Heart left ventricle (tissue), 16 donors: ENCODE results near the gene GNS. TPM values are rescaled to one million over a fixed set of nuclear protein-coding genes. Genes with fewer than 3 reads are reported as not detected.
"Not testable (repeated sequence)": the region's sequence is repeated elsewhere in the genome, so short reads cannot be mapped to it uniquely, and the experiment has no call there.

Source experiments
- ATAC-seq, 4 donors: fragments of 200-7000 bp; cut with Tn5 transposase; one replicate each; pipeline ENCODE4 v1.9.1; 2020 to 2022; ENCODE audit warnings: moderate library complexity in 4 of 4, mild to moderate bottlenecking in 3 of 4, moderate number of reproducible peaks in 1 of 4
- DNase-seq, 5 donors: peaks; one replicate each; pipeline ENCODE4 v3.0.0-alpha.2; 2020
- H3K27ac ChIP-seq, 12 donors: fragments of 200-600 bp; sonication (generic) in 4 of 12; one replicate each; pipeline versions ENCODE4 v1.5.0 to v1.8.0; 2016 to 2022; ENCODE audit warnings: mild to moderate bottlenecking in 2 of 12
- H3K27me3 ChIP-seq, 9 donors: fragments of 200-600 bp; sonication (generic) in 2 of 9; one replicate each; pipeline versions ENCODE4 v1.5.1 to v1.8.0; 2016 to 2022; ENCODE audit warnings: mild to moderate bottlenecking in 3 of 9
- H3K36me3 ChIP-seq, 9 donors: fragments of 200-600 bp; sonication (generic) in 2 of 9; one replicate each; pipeline versions ENCODE4 v1.5.0 to v1.8.0; 2018 to 2022; ENCODE audit warnings: mild to moderate bottlenecking in 2 of 9
- H3K4me1 ChIP-seq, 12 donors: fragments of 200-600 bp; sonication (generic) in 4 of 12; one replicate each; pipeline versions ENCODE4 v1.5.0 to v1.8.0; 2016 to 2022; ENCODE audit warnings: mild to moderate bottlenecking in 3 of 12
- H3K4me3 ChIP-seq, 12 donors: fragments of 200-600 bp; sonication (generic) in 4 of 12; one replicate each; pipeline versions ENCODE4 v1.5.0 to v1.8.0; 2017 to 2022; ENCODE audit warnings: mild to moderate bottlenecking in 9 of 12, moderate library complexity in 4 of 12
- H3K9me3 ChIP-seq, 12 donors: fragments of 200-600 bp; sonication (generic) in 4 of 12; one replicate each; pipeline versions ENCODE4 v1.5.0 to v1.8.0; 2016 to 2022; ENCODE audit warnings: mild to moderate bottlenecking in 1 of 12
- CTCF ChIP-seq, 12 donors: fragments of 200-600 bp; sonication (generic) in 4 of 12; IDR thresholded peaks; one replicate each; pipeline versions ENCODE4 v1.5.0 to v1.8.0; 2018 to 2022; ENCODE audit warnings: antibody characterized with exemption in 12 of 12, mild to moderate bottlenecking in 5 of 12
- POLR2A ChIP-seq, 2 donors: fragments of 450-650 bp; IDR thresholded peaks; one replicate each; pipeline ENCODE4 v1.6.1; 2017; ENCODE audit warnings: antibody characterized with exemption in 2 of 2, mild to moderate bottlenecking in 2 of 2, moderate library complexity in 2 of 2
- WGBS, 4 donors: extraction: QIAGEN DNeasy Blood & Tissue Kit in 2 of 4; methylation state at CpG; one replicate each; pipeline versions ENCODE4 v1.1.5 to v1.1.7; 2013 to 2018; 5-methylcytosine and 5-hydroxymethylcytosine counted together
- intact Hi-C, 10 donors: fragments of 100-400 bp; cut with DNase I; formaldehyde crosslinking; loops; one replicate each; pipeline versions ENCODE4 v1.11.1 to v1.14.2; 2022
- polyA plus RNA-seq, 2 donors: library from polyadenylated mRNA; stranded (reverse); fragments of 200-250 nt; gene quantifications; one replicate each; pipeline ENCODE4 v1.2.3, GENCODE V29; 2013
- total RNA-seq, 9 donors: library from RNA; depleted of rRNA in 2 of 9; stranded (reverse); fragments of >200 nt in 2 of 9; fragmentation: NEBNext Ultra II Directional in 3 of 9; extraction: Animal tissue kit (Norgen Biotek cat#: 25700) in 3 of 9; gene quantifications; one replicate each; pipeline versions ENCODE4 v1.1.0 to v1.2.4, GENCODE V29; 2016 to 2023
- donor health status: ischemic (EF 13 %, LVEDD 7.1; RV severe dilation, severe dysfunction).
- donor health status: healthy with polysubstance abuse.
- donor health status: DM: no; HTN: yes; CAD: no.
- donor health status: DM: no; HTN: no; CAD: no.
- donor health status: ischemic (EF 25% LVEDD 6.9; RV normal size, moderate dysfunction).
- donor health status: ischemic (EF 25% LVEDD 5.7; RV mildly dilated, moderate dysfunction).
- donor health status: healthy.
- donor health status: DM: yes; HTN: yes; CAD: no.
- donor health status: ischemic (EF 35%, LVEDD 5.7; RV mildly dilated, moderate dysfunction).
- donor health status: nonischemic (EF 11% LVEDD 7.7; RV severe dilation, severe dysfunction).
- donor health status: DM: yes; HTN: yes; CAD: no.
- donor health status: PGD.
- donor health status: ischemic (EF 29% LVEDD 5.4; RV normal size, mild dysfunction).
- donor health status: nonischemic (EF 23%, LVEDD 6.1; RV moderate dilation, normal function).

Gene GNS
- total and polyA plus RNA-seq, 11 donors, result 22.0 to 246 (median 115) TPM

- ATAC-seq, result peak in 2 of 4 donors; percentile 10 to 20
- TF ChIP-seq POLR2A (IDR thresholded peaks at IDR 0.05) (no peak), CTCF (IDR thresholded peaks at IDR 0.05) (no peak)
Measured at GRCh38 chr12:64694130-64695040, 64.8 kb downstream of the GNS start.

DNA sequence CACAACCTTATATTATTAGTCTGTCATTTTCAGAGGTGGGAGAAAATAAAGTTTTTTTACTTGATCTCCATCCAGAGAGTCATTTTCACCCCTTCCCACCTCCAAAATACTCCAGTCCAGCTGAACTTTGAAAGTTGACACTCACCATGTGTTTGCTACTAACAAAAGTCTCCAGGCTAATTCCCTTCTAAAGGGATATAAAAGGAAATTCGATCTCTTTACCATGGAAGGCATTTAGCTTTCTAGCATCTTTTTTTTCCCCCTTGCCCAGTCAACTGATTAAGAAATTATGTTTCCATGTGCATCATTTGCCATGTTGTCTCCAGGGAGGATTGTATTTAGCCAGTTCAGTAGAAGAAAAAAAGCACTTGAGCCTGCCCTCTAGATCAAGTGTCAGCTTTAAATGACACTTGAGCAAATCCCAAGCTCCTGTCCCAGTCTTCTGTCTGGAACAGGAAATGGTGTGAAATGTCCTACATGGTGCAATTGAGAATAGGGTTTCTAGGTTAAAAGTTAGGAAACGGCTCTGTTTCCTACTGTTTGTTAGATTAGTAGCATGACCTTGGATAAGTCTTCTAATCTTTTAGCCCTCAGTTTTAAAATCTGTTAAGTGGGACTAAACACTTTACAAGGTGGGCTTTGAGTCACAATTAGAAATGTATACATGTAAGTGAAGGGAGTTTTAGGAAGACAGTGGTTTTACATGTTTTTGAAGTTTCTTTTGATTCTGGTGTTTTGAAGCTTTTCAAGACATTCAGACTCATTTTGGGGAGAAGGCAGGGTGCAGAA is 67.2 kb downstream of the GNS start:
- no peaks in the 10 kb centered on the region for H3K27me3 ChIP-seq
- no peak for TF ChIP-seq CTCF (IDR thresholded peaks at IDR 0.05)
- no peak for TF ChIP-seq POLR2A (IDR thresholded peaks at IDR 0.05)
- peaks cover 0 to 50% (median 27%) of the 10 kb centered on the region in 12 donors for H3K4me1 ChIP-seq
- intact Hi-C loops, result loop anchor here in 2 of 10 donors (5.0 kb wide), 2 partner anchors 80 to 85 kb away; partner anchors contain the start of gene RASSF3 (in 1 of the 2)
- no peak overlapping the region for H3K4me3 ChIP-seq
- no peaks in the 10 kb centered on the region for H3K9me3 ChIP-seq
- WGBS, 4 donors, result 40 to 67% (median 52%) methylated on average over 2 of the region's 2 CpGs
- H3K27ac ChIP-seq, result peak overlapping the region in 2 of 12 donors; percentile 28 to 41
- peaks cover 0 to 62% (median 33%) of the 10 kb centered on the region in 9 donors for H3K36me3 ChIP-seq
- ATAC-seq (no peak), DNase-seq (no peak)

More at GRCh38 chr12:64694130-64695040, 64.8 kb downstream of the GNS start:
- intact Hi-C loops, result loop anchor here in 6 of 10 donors (5.0 kb wide), 3 partner anchors 82 to 127 kb away; partner anchors contain the start of gene RASSF3 (in 5 of the 6)
- H3K36me3 ChIP-seq, result peaks cover 0 to 65% (median 46%) of the 10 kb centered on the region in 9 donors
- no peaks in the 10 kb centered on the region for H3K9me3 ChIP-seq
- DNase-seq, result no peak
- peak overlapping the region in 2 of 12 donors; percentile 16 to 40 for H3K27ac ChIP-seq
- H3K4me3 ChIP-seq, result no peak overlapping the region
- H3K4me1 ChIP-seq, result peaks cover 0 to 36% (median 11%) of the 10 kb centered on the region in 12 donors
- 67 to 77% (median 72%) methylated on average over 18 of the region's 18 CpGs for WGBS, 4 donors
- no peaks in the 10 kb centered on the region for H3K27me3 ChIP-seq

- DNase-seq (no peak), ATAC-seq (no peak)
- H3K4me3 ChIP-seq, result no peak overlapping the region
- H3K27ac ChIP-seq, result peak overlapping the region in 1 of 12 donors; percentile 41
- intact Hi-C loops, result loop anchor here in 2 of 10 donors (5.0 kb wide), 2 partner anchors 79 to 84 kb away; partner anchors contain the start of gene RASSF3 (in 1 of the 2)
- TF ChIP-seq CTCF (IDR thresholded peaks at IDR 0.05) (no peak), POLR2A (IDR thresholded peaks at IDR 0.05) (no peak)
- no peaks in the 10 kb centered on the region for H3K27me3 ChIP-seq
- peaks cover 0 to 64% (median 39%) of the 10 kb centered on the region in 9 donors for H3K36me3 ChIP-seq
- peaks cover 0 to 50% (median 24%) of the 10 kb centered on the region in 12 donors for H3K4me1 ChIP-seq
- H3K9me3 ChIP-seq, result no peaks in the 10 kb centered on the region
- 88 to 93% (median 92%) methylated on average over 6 of the region's 6 CpGs for WGBS, 4 donors
Measured at GRCh38 chr12:64691227-64691794, 67.9 kb downstream of the GNS start.

DNA sequence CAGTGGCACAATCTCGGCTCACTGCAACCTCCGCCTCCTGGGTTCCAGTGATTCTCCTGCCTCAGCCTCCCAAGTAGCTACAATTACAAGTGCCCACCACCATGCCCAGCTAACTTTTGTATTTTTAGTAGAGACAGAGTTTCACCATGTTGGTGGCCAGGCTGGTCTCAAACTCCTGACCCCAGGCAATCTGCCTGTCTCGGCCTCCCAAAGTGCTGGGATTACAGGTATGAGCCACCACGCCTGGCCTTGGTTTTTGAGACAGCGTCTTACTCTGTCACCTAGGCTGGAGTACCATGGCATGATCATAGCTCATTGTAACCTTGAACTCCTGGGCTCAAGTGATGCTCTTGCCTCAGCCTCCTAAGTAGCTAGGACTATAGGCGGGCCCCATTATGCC is 69.0 kb downstream of the GNS start:
- not testable (repeated sequence) for DNase-seq, H3K27me3 ChIP-seq, H3K4me3 ChIP-seq, ATAC-seq, H3K9me3 ChIP-seq
- peaks cover 0 to 69% (median 44%) of the 10 kb centered on the region in 9 donors for H3K36me3 ChIP-seq
- peaks cover 0 to 54% (median 21%) of the 10 kb centered on the region in 12 donors for H3K4me1 ChIP-seq
- intact Hi-C loops, result loop anchor here in 2 of 10 donors (5.0 kb wide), 2 partner anchors 78 to 83 kb away; partner anchors contain the start of gene RASSF3 (in 1 of the 2)
- peak overlapping the region in 1 of 12 donors; percentile 41 for H3K27ac ChIP-seq
- WGBS, 4 donors, result 96 to 99% (median 97%) methylated on average over 6 of the region's 6 CpGs
